DND-41 (cell line): Measurements from ENCODE around the gene SUN1.
A peak's percentile ranks its signal among the peaks of the same experiment; 100 is the strongest.
"Not testable (repeated sequence)": the region's sequence is repeated elsewhere in the genome, so short reads cannot be mapped to it uniquely, and the experiment has no call there.

ENCODE experiments used
- CTCF ChIP-seq: IDR thresholded peaks from 2 replicates; pipeline ENCODE4 v1.5.1; 2012; ENCODE audit warnings: borderline replicate concordance, low read length, moderate library complexity, mild to moderate bottlenecking; ENCODE audit not compliant: poor library complexity, severe bottlenecking; ENCODE audit errors: extremely low read depth
- EZH2 ChIP-seq: IDR thresholded peaks from 3 replicates; pipeline ENCODE4 v1.6.1; 2012; ENCODE audit warnings: borderline replicate concordance, low read depth, mild to moderate bottlenecking, moderate library complexity, low read length, inconsistent platforms; ENCODE audit not compliant: severe bottlenecking

- peak; percentile 15 for TF ChIP-seq CTCF
- TF ChIP-seq EZH2 = not testable (repeated sequence)
Observed at GRCh38 chr7:801351-801750, 30.9 kb upstream of the SUN1 start.
